ENCODE data around the gene TP53BP1.
"Not testable (repeated sequence)": the region's sequence is repeated elsewhere in the genome, so short reads cannot be mapped to it uniquely, and the experiment has no call there.

TP53BP1 gene

DNA sequence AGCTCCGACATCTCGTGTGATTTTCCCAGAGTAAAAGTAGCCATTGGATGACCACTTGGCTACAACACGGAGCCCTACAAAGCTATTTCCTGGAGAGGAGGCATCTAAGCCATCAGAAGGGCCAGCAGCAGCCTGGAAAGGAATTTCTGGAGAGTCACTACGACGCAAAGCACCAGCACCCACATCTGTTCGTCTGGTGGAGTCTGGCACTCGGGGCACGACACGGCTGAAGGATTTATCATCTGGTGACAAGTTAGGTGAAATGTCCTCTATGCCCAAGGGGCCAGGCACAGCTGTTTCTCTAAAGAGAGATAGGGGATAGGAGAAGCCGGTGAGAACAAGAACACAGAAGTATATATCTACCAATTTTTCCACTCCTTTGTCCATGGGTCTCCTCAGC is 72.5 kb downstream of the TP53BP1 start:
- DNase-seq (ENCODE audit: low spot score), result no peak

DNA sequence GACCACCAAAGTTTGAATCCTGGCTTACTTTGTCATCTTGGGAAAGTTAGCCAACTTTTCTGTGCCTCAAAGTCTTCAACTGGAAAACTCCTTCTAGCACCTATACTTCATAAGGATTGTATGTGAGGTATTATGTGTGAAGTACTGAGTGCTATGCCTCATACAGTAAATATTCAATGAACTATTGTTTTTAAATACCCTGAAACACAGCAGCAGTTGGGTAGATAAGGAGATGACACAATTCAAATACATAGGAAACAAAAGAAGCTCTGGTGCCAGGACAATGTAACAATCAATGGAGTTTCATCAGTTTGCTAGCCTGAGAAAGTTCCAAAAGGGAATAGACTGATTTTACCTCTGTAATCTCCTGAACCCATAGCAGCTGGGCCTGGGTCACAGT is 78.8 kb downstream of the TP53BP1 start:
- DNase-seq (ENCODE audit: low spot score), result no peak

DNA sequence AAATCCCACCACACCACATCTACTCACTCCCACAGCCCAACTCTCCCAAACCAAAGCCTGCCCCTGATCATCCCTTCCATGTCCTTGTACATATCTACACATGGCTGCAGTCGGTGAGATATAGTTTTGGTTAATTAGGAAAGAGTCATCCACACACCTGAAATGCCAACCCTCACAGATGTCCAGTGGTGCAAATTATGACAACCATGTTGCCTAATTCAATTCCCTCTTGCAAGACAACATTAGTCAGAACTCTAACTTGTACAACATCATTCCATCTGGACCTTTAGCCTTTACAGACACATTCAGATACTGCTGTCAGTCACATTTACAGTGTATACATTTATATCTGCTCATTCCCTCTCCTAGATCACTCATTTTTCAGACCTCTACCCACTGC is 80.9 kb downstream of the TP53BP1 start:
- no peak for DNase-seq (ENCODE audit: low spot score)

DNA sequence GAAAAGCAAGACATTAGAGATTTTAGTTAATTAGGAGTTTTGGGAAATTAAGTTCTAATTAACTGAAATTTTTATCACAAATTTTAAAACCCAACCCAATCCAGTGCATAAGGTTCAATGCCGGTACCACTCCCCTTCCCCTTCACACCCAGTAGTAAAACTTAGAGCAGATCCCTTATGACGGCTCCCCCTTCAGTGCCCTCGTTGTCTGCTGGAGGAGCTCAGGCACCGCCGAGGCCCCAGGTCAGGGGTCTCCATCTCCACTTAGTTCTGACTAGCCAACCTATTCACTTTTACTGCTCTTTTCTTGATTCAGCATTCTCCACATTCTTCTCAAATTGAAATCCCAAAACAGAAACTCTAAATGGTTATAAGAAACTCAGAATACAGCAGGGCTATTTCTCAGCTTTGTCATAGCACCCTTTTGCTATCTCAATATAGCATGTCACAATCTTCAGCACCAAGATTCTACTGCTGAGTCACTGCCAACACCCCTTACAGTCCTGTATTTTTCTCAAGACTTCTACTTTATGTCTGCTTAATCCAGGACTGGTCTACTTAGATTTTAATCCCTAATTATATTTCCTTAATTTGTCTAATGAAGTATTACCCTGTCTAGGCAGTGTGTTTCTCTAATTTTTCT is 82.3 kb downstream of the TP53BP1 start:
- peak; percentile 56 for DNase-seq (ENCODE audit: low spot score)

DNA sequence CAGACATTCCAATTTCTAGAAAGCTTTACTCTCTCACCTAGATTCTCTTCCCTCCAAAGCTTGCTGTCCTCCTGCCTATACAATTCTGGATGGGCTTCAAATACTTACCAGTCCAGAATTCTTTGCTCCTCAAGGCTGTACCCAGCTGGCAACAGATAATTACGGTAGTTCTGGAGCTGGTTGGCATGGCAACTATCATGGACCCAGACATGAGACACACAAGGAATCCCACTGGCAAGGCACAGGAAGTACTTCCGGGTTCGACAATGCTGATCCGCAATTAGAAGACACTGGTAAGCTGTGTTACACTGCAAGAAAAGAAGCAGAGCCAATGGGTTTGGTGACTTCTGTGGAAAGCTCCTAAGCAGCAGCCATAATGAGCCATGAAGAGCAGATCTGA is 84.2 kb downstream of the TP53BP1 start:
- peak; percentile 41 for DNase-seq (ENCODE audit: low spot score)

DNA sequence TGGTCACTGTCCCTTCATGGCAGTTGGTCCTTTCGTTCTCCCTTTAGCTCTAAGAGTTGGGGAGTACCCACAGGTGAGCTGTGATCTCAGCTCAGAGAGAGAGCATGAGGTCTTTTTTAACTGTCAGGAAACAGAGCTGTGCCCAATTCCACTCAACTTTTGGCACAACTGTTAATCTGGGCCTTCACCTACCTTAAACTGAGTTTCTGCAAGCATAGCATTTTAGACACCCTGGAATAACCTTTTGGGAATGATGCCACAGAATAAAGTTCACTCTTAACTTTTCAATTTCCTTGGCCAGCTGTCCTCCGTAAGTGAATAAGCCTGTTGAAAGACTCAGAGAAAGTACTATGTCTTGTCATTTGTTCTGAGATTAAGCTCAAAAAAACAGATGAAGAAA is 86.1 kb downstream of the TP53BP1 start:
- DNase-seq (ENCODE audit: low spot score), result no peak

DNA sequence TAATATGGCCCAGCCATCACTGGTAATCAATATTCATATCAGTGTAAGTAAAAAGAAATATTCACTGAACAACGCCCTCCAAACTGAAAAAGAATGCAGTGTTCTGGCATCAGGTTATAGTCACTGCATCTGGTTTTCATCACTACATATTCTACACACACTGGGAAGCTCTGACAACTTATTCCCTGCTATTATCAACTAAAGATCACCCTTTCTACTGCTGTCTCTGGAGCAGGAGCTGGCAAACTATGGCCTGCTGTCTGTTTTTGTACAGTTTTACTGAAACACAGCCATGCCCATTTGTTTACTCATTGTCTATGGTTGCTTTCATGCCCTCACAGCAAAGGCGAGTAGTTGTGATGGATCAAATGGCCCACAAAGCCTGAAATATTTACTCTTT is 86.8 kb downstream of the TP53BP1 start:
- DNase-seq (ENCODE audit: low spot score), result no peak

DNA sequence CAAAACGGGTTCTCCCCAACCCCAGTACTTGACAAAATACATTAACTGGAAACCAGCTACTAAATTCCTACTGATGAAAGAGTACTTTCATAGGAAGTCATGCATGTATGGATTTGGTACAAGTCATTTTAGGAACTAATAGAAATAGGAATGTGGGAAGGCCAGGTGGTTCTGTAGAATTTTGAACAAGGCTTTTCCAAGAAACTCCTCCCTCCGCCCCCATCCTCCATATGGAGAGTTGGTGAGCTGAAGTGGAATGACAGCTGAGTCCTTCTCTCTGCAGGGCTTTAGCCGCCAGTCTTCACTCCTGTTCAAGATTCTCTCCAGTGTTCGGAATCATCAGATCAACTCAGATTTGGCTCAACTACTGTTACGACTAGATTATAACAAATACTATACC is 88.8 kb downstream of the TP53BP1 start:
- no peak for DNase-seq (ENCODE audit: low spot score)

DNA sequence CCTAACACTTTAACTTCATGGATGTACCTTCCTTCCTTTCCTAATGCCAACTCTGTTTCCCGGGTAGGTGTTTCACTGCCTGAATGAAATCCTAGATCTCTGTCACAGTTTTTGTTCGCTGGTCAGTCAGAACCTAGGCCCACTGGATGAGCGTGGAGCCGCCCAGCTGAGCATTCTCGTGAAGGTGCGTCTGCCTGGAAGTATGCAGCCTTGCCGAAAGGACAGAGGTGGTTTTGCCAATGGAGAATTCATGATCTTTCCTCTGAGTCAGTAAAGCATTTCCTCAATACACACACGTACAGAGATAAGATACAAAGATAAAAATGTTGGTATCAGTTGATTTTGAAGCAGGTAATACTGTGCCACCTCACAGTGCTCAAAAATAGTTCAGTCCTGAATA is 89.3 kb downstream of the TP53BP1 start:
- no peak for DNase-seq (ENCODE audit: low spot score)

DNA sequence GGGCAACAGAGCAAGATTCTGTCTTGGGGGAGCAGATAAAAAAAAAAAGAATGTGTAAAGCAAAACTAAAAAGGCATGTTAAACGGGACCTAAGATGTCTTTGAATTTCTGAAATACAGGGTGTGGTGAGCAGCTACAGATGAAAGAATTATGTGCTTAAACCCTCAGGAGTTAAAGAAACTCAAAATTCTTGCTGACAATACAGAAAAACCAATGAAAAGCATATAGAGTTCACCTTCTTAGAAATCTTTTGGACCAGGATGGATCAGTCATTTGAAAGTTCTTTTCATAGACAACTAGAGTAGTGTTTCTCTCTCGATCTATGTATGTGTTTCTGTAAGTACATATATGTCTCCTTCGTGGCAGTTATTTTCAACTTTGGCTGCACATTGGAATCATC is 90.7 kb downstream of the TP53BP1 start:
- DNase-seq (ENCODE audit: low spot score), result no peak

DNA sequence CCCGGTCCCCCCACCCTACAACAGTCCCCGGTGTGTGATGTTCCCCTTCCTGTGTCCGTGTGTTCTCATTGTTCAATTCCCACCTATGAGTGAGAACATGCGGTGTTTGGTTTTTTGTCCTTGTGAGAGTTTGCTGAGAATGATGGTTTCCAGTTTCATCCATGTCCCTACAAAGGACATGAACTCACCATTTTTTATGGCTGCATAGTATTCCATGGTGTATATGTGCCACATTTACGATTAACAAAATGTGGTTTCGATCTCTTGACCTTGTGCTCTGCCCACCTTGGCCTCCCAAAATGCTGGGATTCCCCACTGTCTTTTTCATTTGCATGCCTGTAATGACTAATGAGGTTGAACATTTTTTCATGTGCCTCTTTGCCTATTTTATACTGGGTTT is 99.4 kb downstream of the TP53BP1 start:
- DNase-seq (ENCODE audit: low spot score), result not testable (repeated sequence)

DNA sequence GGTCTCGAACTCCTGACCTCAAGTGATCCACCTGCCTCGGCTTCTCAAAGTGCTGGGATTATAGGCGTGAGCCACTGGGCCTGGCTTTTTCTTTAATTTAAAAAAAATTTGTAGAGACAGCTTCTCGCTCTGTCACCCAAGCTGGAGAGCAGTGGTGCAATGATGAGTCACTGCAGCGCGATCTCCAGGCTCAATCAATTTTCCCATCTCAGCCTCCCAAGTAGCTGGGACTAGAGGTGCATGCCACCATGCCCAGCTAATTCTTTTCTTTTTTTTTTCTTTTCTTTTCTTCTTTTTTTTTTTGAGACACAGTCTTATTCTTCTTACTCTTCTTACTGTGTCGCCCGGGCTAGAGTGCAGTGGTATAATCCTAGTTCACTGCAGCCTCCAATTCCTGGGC is 102.2 kb downstream of the TP53BP1 start:
- DNase-seq (ENCODE audit: low spot score), result no peak

DNA sequence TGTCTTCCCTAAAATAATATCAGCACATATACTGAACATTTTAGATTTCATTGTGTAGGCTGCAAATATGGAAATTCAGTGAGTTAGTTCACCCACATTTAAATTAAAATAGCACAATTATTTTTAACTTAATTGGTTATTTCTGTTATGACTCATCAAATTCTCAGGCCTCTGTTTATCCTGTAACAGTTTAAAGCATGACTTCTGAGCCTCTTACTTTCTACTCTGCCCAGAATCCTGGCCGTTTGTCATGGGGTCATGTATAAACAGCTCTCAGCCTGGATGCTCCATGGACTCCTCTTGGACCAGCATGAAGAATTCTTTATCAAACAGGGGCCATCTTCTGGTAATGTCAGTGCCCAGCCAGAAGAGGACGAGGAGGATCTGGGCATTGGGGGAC is 109.9 kb downstream of the TP53BP1 start:
- no peak for DNase-seq (ENCODE audit: low spot score)

DNA sequence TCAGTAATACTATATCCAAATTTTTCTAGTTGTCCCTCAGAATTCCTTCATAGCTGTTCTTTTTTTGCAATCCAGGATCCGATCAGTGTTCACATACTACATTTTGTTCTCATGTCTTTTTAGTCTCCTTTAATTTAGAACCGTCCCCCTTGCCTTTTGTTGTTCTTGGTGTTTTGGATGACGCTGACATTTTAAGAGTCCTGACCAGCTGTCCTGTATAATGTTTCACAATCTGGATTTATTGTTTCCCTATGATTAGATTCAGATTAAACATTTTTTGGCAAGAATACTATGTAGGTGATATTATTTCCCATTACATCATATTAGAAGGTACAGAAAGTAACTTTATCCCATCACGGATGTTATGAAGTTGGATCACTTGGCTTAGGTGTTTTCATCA is 110.6 kb downstream of the TP53BP1 start:
- no peak for DNase-seq (ENCODE audit: low spot score)

DNA sequence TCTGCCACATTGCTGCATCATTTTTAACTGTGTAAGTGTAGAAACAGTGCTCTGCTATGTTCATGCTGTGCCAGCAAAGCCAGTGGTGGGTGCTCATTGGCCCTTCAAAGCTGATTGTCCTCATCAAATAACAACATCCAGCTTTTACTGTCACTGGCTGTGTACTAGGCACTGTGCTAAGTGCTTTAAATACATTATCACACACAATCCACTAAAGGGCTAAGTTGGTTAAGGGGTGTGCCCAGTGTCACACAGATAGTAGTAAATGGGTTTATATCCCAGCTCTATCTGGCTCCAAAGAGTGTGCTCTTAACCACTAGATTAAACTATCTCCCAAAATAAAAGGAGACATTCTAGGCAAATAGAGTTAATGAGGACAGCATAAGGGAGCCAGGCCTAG is 114.4 kb downstream of the TP53BP1 start:
- peak; percentile 23 for DNase-seq (ENCODE audit: low spot score)

DNA sequence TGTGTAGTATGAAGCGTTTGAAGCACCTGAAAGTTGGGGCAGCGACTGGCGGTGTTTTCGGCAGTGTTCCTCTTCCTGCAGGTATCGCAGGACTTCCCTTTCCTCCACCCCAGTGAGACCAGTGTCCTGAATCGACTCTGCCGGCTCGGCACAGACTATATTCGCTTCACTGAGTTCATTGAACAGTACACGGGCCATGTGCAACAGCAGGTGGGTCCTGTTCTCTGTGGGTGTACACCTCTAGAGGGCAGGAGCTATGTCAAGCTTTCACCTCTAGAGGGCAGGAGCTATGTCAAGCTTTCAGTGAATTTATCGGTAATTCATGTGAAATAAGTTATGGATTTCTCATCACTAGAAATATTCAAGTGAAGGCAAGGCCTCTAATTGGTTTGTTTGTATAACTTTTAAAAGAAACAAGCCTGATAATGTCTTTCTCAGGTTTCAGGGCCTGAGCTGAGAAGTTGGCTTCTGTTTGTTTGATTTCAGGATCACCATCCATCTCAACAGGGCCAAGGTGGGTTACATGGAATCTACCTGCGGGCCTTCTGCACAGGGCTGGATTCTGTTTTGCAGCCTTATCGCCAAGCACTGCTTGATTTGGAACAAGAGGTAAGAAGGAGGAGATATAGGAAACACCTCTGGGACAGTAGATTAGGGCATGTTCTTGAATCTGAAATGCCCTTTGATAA is 116.8 kb downstream of the TP53BP1 start:
- DNase-seq (ENCODE audit: low spot score), result peak; percentile 52

DNA sequence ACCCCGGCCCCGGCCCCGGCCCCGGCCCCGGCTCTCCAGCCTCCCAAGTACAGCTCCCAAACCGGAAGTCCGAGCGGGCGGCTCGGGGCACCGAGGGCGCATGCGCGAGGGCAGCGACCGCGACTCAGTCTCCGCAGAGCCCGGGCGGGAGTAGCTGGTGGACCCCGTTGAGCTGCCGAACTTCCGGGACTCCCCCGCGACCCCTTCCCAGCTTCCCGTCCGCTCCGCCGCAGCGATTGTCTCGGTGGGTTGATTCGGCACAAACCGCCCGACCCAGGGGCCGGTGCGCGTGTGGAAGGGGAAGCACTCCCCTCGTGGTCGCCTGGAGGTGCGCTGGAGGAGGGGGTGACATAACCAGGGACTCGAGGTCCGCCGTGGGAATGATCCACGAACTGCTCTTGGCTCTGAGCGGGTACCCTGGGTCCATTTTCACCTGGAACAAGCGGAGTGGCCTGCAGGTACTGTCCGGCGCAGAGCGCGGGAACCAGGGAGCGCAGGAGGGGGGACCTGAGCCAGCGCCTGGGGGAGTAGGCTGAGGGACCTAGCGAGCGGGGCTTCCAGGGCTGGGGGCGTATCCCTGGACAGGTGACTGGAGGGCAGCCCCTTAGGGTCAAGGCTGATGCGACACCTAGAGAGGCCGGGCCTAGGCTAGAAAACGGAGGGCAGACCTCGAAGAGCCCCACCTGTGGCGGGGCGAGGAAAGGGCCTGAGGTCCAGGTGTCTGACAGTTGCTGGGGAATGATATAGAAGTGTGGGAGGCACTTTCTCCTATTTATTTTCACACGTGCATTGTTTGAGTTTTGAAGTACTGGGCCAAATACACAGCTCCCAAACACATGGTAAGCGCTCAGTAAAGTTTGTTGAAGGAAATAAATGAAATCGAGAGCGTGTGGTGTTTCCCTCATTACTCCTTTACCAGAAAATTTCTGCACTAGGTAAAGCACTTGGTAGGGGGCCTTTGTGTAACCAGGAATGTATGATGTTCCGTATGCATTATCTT is 121.7 kb downstream of the TP53BP1 start, which contains the start of the genes TUBGCP4 and ZSCAN29:
TSS of gene TUBGCP4 (plus strand) at position 127 of the 1,000 bp plus-strand sequence. CDS start at position 381, 254 bp downstream.
TSS of gene ZSCAN29 (minus strand) at position 69 of the 1,000 bp plus-strand sequence. CDS start 1,130 bp downstream, outside the sequence.
- peak; percentile 87 for DNase-seq (ENCODE audit: low spot score)

DNA sequence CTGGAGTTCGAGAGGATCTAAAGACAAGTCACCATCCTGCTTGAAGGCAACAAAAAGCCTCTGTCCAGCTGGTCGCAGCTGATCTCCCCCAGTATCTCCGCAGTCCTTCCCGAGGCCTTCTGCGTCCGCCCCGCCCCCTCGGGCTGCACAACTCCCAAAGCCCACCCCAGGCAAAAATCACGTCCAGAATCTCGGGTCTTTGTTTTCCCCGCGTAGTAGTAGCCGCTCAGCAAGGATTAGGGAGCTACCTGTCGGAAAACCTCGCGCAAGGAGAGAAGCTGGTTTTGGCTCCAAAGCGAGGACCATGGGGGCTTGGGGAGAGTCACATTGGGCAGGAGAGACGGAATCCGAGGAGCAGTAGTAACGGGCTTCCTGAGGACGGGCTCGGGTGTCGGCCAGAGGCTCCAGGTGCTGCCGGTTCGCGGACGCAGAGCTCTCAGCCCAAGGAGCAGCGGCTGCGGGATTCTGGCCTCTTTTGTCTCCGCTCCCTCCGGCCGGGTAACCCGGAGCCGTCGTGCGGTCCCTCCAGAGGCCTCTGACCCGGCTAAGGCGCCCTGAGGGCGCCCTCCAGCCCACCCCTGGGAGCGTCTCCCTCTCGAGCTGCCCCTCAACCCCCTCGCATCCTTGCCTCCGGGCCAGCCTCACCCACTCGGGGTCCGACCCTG is 122.5 kb downstream of the TP53BP1 start:
- DNase-seq (ENCODE audit: low spot score), result peak; percentile 17

DNA sequence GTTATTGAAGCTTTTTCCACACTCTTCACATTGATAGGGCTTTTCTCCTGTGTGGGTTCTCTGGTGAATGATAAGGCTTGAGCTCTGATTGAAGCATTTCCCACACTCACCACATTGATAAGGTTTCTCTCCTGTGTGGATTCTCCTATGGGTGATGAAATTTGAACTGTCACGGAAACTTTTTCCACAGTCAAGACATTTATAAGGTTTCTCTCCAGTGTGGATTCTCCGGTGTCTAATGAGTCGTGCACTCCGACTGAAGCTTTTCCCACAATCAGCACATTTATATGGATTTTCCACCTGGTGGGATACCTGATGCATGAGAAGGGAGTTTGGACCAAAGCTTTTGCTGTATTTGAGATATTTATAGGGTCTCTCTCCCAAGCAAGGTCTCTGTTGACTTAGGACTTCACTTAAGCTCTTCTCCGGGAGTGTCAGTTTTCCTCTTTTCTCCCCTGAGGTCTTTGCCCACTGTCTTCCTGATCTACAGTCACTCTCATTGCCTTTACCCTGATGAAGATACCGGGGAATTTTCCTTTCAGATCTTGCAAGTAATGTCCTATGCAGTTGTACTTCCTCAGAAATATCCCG is 131.5 kb downstream of the TP53BP1 start:
- no peak for DNase-seq (ENCODE audit: low spot score)

DNA sequence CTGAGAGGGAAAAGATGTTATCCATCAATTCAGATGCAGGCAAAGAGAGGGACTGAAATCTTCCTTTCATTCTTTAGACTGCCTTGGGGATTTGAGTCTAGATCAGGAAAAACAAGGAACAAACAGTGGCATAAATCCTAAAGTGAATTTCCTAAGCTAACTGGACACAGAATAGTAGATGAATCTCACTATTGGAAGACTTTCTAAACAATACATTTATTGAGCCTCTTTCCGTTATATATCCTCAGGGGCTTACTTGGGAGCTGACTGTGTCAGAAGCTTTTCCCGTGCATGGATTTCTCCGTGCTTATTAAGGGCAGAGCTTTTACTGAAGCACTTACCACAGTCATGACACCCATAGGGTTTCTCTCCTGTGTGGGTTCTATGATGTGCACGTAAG is 132.1 kb downstream of the TP53BP1 start:
- no peak for DNase-seq (ENCODE audit: low spot score)
